Measurements from ENCODE around the gene FILIP1L.

- no peak for TF ChIP-seq CTCF (IDR thresholded peaks at IDR 0.05)
- TF ChIP-seq POLR2A (IDR thresholded peaks at IDR 0.05): no peak
- TF ChIP-seq POLR2AphosphoS5 (IDR thresholded peaks at IDR 0.05; ENCODE audit: insufficient read depth in 1 of 2, low read depth in 1 of 2): no peak
Observed at GRCh38 chr3:99838755-99839154, 275.5 kb downstream of the FILIP1L start.

Measured in vagina (tissue), 2 donors.